Testis (tissue), 2 donors: Measurements from ENCODE around the gene HDC.

Source experiments
- POLR2A ChIP-seq: fragments of 450-650 bp; IDR thresholded peaks from one replicate; pipeline ENCODE4 v1.6.1; 2017; ENCODE audit warnings: antibody characterized with exemption, mild to moderate bottlenecking, moderate library complexity
- TF ChIP-seq, protein P1 (sequence below), 3 experiments: fragments of 450-650 bp in 2 of 3; fragments of 200-600 bp in 1 of 3; sonication (generic) in 1 of 3; IDR thresholded peaks; one replicate each; pipeline ENCODE4 v1.5.1; 2016 to 2019; ENCODE audit warnings: antibody characterized with exemption in 3 of 3, mild to moderate bottlenecking in 2 of 3, moderate library complexity in 1 of 3

DNA sequence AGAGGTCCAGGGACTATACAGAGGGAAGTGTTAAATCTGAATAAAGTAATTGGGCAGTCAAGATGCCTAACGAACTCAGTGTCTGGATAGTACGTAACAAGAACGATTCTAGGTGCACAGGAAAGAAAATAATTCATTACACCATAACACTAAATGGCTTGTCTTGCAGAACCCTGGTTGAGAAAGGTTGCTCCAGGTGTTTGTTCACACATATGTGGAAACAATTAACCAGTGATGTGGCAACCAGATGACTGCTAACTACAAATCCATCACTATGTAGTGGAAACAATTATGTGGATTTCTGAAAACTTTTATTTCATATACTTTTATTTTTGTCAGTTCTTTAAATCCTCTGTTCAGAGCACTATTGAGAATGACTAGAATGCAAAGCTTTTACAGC, 10.4 kb upstream of the HDC start:
- TF ChIP-seq, protein P1, sequence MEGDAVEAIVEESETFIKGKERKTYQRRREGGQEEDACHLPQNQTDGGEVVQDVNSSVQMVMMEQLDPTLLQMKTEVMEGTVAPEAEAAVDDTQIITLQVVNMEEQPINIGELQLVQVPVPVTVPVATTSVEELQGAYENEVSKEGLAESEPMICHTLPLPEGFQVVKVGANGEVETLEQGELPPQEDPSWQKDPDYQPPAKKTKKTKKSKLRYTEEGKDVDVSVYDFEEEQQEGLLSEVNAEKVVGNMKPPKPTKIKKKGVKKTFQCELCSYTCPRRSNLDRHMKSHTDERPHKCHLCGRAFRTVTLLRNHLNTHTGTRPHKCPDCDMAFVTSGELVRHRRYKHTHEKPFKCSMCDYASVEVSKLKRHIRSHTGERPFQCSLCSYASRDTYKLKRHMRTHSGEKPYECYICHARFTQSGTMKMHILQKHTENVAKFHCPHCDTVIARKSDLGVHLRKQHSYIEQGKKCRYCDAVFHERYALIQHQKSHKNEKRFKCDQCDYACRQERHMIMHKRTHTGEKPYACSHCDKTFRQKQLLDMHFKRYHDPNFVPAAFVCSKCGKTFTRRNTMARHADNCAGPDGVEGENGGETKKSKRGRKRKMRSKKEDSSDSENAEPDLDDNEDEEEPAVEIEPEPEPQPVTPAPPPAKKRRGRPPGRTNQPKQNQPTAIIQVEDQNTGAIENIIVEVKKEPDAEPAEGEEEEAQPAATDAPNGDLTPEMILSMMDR (IDR thresholded peaks at IDR 0.05) = no peak
- TF ChIP-seq POLR2A = no peak
